Activated T-helper 1 cell treated with anti-CD3 and anti-CD28 coated beads, Interleukin-12 subunit alpha, Interleukin-12 subunit beta, Interleukin-2, Interleukin-4 antibody, amounts not matched to agents 30 ng/mL and 10 ng/mL and 1 ng/mL, durations not matched to agents 14 hours and 24 hours and 36 hours (primary cell): ENCODE results near the gene OSM. TPM values are rescaled to one million over a fixed set of nuclear protein-coding genes. Genes with fewer than 3 reads are reported as not detected.
A peak's percentile ranks its signal among the peaks of the same experiment; 100 is the strongest.

Experiments
- DNase-seq: peaks from one replicate; pipeline ENCODE4 v3.0.0; 2021; ENCODE audit warnings: low spot score
- H3K27ac Mint-ChIP-seq: one replicate; pipeline ENCODE4 v1.8.0; 2021; ENCODE audit warnings: mild to moderate bottlenecking, mixed read lengths
- H3K27me3 Mint-ChIP-seq: one replicate; pipeline ENCODE4 v1.8.0; 2022; ENCODE audit warnings: mild to moderate bottlenecking, moderate library complexity, mixed read lengths; ENCODE audit not compliant: insufficient read depth
- H3K36me3 Mint-ChIP-seq: one replicate; pipeline ENCODE4 v1.8.0; 2021; ENCODE audit warnings: low read depth, mixed read lengths
- H3K4me1 Mint-ChIP-seq: one replicate; pipeline ENCODE4 v1.8.0; 2021; ENCODE audit warnings: low read depth, mixed read lengths
- H3K4me3 Mint-ChIP-seq: one replicate; pipeline ENCODE4 v1.8.0; 2021; ENCODE audit warnings: mild to moderate bottlenecking, moderate library complexity, mixed read lengths
- H3K9me3 Mint-ChIP-seq: one replicate; pipeline ENCODE4 v1.8.0; 2021; ENCODE audit warnings: mixed read lengths
- intact Hi-C: fragments of 100-400 bp; cut with micrococcal nuclease; formaldehyde crosslinking; loops from one replicate; pipeline ENCODE4 v1.15.1; 2024
- total RNA-seq: library from RNA; stranded (reverse); gene quantifications from 2 replicates; pipeline ENCODE4 v1.2.3, GENCODE V29; 2022

The OSM gene
- total RNA-seq, 1 donor from 2014 or later, result 78.3 TPM

GRCh38 chr22:30262917-30263741 is 3.5 kb downstream of the OSM start:
- Mint-ChIP-seq H3K4me1 (peaks cover 64% of the 10 kb centered on the region), H3K9me3 (no peaks in the 10 kb centered on the region), H3K27me3 (no peaks in the 10 kb centered on the region), H3K27ac (peak overlapping the region; percentile 94), H3K4me3 (peak overlapping the region; percentile 95), H3K36me3 (peaks cover 27% of the 10 kb centered on the region)
- DNase-seq, result peak; percentile 67
- intact Hi-C loops, result loop anchor here (1.0 kb wide), 1 partner anchor 161 kb away; no protein-coding TSS in a partner anchor

GRCh38 chr22:30262112-30262511 is 4.5 kb downstream of the OSM start:
- no peaks in the 10 kb centered on the region for H3K9me3 Mint-ChIP-seq
- H3K36me3 Mint-ChIP-seq, result peaks cover 22% of the 10 kb centered on the region
- no peak for DNase-seq
- H3K27me3 Mint-ChIP-seq, result no peaks in the 10 kb centered on the region
- H3K4me3 Mint-ChIP-seq, result peak overlapping the region; percentile 78
- peak overlapping the region; percentile 94 for H3K27ac Mint-ChIP-seq
- intact Hi-C loops, result no loop called here
- H3K4me1 Mint-ChIP-seq, result peaks cover 55% of the 10 kb centered on the region

- intact Hi-C loops, result no loop called here
- no peak overlapping the region for H3K4me3 Mint-ChIP-seq
Observed at GRCh38 chr22:30261134-30261533, 5.5 kb downstream of the OSM start.

GRCh38 chr22:30260682-30261081 is 6.0 kb downstream of the OSM start:
- Mint-ChIP-seq H3K9me3 (no peaks in the 10 kb centered on the region), H3K36me3 (peaks cover 15% of the 10 kb centered on the region), H3K4me3 (no peak overlapping the region), H3K27me3 (no peaks in the 10 kb centered on the region), H3K27ac (peak overlapping the region; percentile 42), H3K4me1 (peaks cover 61% of the 10 kb centered on the region)
- no peak for DNase-seq
- intact Hi-C loops, result no loop called here

More at GRCh38 chr22:30261134-30261533, 5.5 kb downstream of the OSM start:
- Mint-ChIP-seq H3K36me3 (peaks cover 17% of the 10 kb centered on the region), H3K27me3 (no peaks in the 10 kb centered on the region), H3K9me3 (no peaks in the 10 kb centered on the region), H3K4me1 (peaks cover 64% of the 10 kb centered on the region), H3K27ac (peak overlapping the region; percentile 40)
- DNase-seq, result no peak

DNA sequence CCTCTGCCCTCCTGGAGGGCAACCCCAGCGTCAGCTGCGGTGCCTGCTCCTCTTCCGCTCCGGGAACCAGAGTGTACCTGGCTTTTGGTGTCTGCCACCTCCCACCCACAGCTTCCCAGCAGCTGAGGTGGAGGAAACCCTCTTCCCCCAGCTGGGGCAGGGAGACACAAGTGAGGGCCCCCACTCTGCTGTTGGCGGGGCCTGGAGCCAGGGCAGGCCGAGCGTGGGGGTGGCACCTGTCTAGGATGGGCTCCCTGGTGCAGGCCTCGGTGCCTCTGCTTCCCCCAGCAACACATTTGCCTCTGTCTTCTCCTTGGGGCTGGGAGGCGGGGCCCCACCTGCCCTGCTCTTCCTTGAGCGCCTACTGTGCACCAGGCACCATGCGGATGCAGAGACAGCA is 6.4 kb downstream of the OSM start:
- intact Hi-C loops, result no loop called here
- no peaks in the 10 kb centered on the region for H3K9me3 Mint-ChIP-seq
- no peaks in the 10 kb centered on the region for H3K27me3 Mint-ChIP-seq
- peaks cover 57% of the 10 kb centered on the region for H3K4me1 Mint-ChIP-seq
- DNase-seq, result no peak
- H3K4me3 Mint-ChIP-seq, result no peak overlapping the region
- peak overlapping the region; percentile 42 for H3K27ac Mint-ChIP-seq
- peaks cover 15% of the 10 kb centered on the region for H3K36me3 Mint-ChIP-seq

- no peak overlapping the region for H3K27ac Mint-ChIP-seq
- no peak overlapping the region for H3K4me3 Mint-ChIP-seq
- H3K4me1 Mint-ChIP-seq, result peaks cover 36% of the 10 kb centered on the region
- H3K9me3 Mint-ChIP-seq, result no peaks in the 10 kb centered on the region
- DNase-seq, result no peak
- no peaks in the 10 kb centered on the region for H3K36me3 Mint-ChIP-seq
- no peaks in the 10 kb centered on the region for H3K27me3 Mint-ChIP-seq
- intact Hi-C loops, result no loop called here
Observed at GRCh38 chr22:30254314-30254713, 12.3 kb downstream of the OSM start.

DNA sequence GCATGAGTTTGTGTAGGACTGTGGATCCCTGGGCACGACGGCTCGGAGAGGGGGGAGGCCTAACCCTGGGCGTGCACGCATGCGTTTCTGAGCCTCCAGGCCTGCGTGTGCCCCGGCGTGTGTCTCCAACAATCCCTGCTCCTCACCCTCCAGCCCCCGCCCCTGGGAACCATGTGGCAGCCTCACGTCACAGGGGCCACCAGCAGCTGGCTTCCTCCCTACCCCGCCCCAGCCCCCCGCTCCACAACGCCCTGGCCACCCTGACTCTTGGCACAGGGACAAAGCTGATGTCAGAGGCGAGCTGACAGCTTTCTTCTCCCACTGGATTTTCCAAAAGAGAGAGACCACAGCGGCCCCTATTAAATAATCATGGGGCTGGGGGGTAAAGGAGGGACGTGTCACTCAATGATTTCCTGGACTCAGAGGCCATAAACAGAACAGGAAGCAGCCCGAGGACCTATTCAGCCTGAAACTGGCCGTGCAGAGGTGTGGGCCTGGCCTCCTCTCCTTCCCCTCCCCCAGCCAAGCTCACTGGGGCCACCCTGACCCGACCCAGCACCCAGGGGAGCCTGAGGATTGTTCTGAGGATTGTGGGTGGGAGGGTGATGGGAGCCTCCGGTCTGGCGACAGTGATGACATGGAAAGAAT is 13.3 kb downstream of the OSM start:
- intact Hi-C loops, result no loop called here
- peaks cover 41% of the 10 kb centered on the region for H3K4me1 Mint-ChIP-seq
- no peak for DNase-seq
- H3K27ac Mint-ChIP-seq, result peak overlapping the region; percentile 9
- H3K36me3 Mint-ChIP-seq, result no peaks in the 10 kb centered on the region
- H3K4me3 Mint-ChIP-seq, result no peak overlapping the region
- no peaks in the 10 kb centered on the region for H3K9me3 Mint-ChIP-seq
- H3K27me3 Mint-ChIP-seq, result no peaks in the 10 kb centered on the region

- peaks cover 49% of the 10 kb centered on the region for H3K4me1 Mint-ChIP-seq
- H3K4me3 Mint-ChIP-seq, result no peak overlapping the region
- intact Hi-C loops, result no loop called here
- H3K36me3 Mint-ChIP-seq, result no peaks in the 10 kb centered on the region
- no peaks in the 10 kb centered on the region for H3K9me3 Mint-ChIP-seq
- H3K27ac Mint-ChIP-seq, result peak overlapping the region; percentile 59
- no peak for DNase-seq
- H3K27me3 Mint-ChIP-seq, result no peaks in the 10 kb centered on the region
Observed at GRCh38 chr22:30252411-30253204, 14.0 kb downstream of the OSM start.

DNA sequence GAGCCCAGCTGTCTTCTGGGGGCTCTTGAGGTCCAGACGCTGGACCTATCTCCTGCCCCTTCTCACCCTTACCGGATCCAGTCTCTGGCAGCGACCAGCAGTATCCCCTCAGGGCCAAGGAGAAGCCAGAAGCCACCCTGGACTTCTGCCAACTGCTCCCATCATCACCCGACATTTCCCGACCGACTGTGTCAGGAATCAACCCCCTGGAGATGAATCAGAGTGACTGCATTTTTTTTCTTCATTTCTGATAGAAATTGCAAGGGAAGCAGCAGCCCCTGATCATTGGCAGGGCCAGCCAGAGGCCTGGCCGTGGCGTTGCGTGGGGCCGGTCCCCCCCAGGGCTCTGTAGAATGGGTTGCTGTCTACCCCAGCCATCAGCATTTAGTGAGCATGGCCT is 14.9 kb downstream of the OSM start:
- Mint-ChIP-seq H3K36me3 (no peaks in the 10 kb centered on the region), H3K27ac (peak overlapping the region; percentile 59), H3K4me1 (peaks cover 50% of the 10 kb centered on the region), H3K4me3 (no peak overlapping the region), H3K27me3 (no peaks in the 10 kb centered on the region), H3K9me3 (no peaks in the 10 kb centered on the region)
- DNase-seq, result no peak
- intact Hi-C loops, result no loop called here

- peaks cover 44% of the 10 kb centered on the region for H3K4me1 Mint-ChIP-seq
Observed at GRCh38 chr22:30250661-30251267, 15.9 kb downstream of the OSM start.

DNA sequence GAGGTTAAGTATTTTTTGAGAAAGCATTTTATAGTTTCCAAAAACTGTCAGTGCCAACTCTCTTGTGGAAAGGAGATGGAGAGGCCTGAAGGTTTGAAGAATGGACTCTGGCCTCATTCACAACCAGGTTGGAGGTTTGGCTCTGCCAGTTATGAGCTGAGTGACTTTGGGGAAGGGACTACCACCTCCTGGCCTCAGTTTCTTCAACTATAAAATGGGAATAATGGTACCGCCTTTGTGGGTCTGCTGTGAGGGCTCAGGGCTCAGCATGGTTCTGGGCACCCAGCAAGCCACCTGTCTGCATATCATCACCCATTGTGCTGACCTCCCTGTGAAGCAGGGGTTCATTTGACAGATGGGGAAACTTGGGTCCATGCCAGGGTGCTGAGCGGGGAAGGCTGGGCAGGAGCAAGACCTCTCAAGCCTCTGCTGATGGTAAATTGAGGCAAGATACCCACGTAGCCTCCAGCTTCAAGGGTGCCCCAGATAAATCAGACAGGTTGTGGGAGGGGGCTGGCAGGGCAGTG is 16.5 kb downstream of the OSM start:
- H3K36me3 Mint-ChIP-seq, result peaks cover 8% of the 10 kb centered on the region

More at GRCh38 chr22:30250661-30251267, 15.9 kb downstream of the OSM start:
- no peak overlapping the region for H3K4me3 Mint-ChIP-seq
- no peak for DNase-seq
- intact Hi-C loops, result loop anchor here (1.0 kb wide), 1 partner anchor 142 kb away; no protein-coding TSS in a partner anchor
- no peaks in the 10 kb centered on the region for H3K9me3 Mint-ChIP-seq
- peak overlapping the region; percentile 58 for H3K27ac Mint-ChIP-seq
- no peaks in the 10 kb centered on the region for H3K27me3 Mint-ChIP-seq
- H3K36me3 Mint-ChIP-seq, result peaks cover 2% of the 10 kb centered on the region

More for the DNA sequence above, 16.5 kb downstream of the OSM start:
- no peak for DNase-seq
- intact Hi-C loops, result loop anchor here (1.0 kb wide), 1 partner anchor 142 kb away; no protein-coding TSS in a partner anchor
- Mint-ChIP-seq H3K4me3 (no peak overlapping the region), H3K27me3 (no peaks in the 10 kb centered on the region), H3K4me1 (peaks cover 50% of the 10 kb centered on the region), H3K27ac (peak overlapping the region; percentile 48), H3K9me3 (no peaks in the 10 kb centered on the region)
